Measurements from ENCODE around the gene CELA1. TPM values are rescaled to one million over a fixed set of nuclear protein-coding genes. Genes with fewer than 3 reads are reported as not detected.

CELA1 gene
- total and polyA plus RNA-seq, 2 of the 13 experiments (the other 11 are each of a cell fraction or from before 2014, with no cell fraction given), result not detected

DNA sequence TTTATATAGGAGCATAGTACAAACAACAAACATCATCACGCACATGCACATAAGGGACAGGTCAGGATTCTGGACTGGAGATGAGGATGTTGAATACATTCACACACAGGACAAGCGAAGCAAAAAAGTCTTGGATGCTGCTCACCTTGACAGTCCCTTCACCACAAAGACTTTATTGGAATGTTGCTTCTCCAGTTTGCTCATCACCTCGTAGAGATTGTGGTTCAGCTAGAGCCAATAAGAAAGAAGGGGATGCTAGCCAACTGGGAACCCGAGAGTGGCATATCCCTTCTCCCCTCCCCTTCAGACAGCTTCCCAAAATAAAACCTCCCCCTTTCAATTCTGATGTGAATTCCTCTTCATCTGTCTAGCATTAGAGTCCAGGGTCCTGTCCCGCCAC is 50.8 kb downstream of the CELA1 start:
- H3K4me3 ChIP-seq (replicated peaks in 1 of 3; ENCODE audit: insufficient read depth in 1 of 3, low read depth in 2 of 3, low read length in 3 of 3), result no peak overlapping the region
- TF ChIP-seq MBNL3 (CRISPR knock-in tag; conservative IDR thresholded peaks at IDR 0.05) (no peak), ISX (CRISPR knock-in tag; conservative IDR thresholded peaks at IDR 0.05) (no peak), RFX5 (IDR thresholded peaks at IDR 0.05; ENCODE audit: low read depth, low read length) (no peak), ZNF558 (CRISPR knock-in tag; IDR thresholded peaks at IDR 0.05; ENCODE audit: borderline replicate concordance) (no peak), HNF4A (CRISPR knock-in tag; IDR thresholded peaks at IDR 0.05) (no peak), WIZ (CRISPR knock-in tag; IDR thresholded peaks at IDR 0.05) (no peak), ZSCAN30 (CRISPR knock-in tag; IDR thresholded peaks at IDR 0.05) (no peak), CEBPB (IDR thresholded peaks at IDR 0.05; ENCODE audit: borderline replicate concordance, low read depth, low read length) (no peak), SCMH1 (CRISPR knock-in tag; IDR thresholded peaks at IDR 0.05; ENCODE audit: borderline replicate concordance) (no peak), HOXA3 (CRISPR knock-in tag; IDR thresholded peaks at IDR 0.05) (no peak)
- TF ChIP-seq, protein P1, sequence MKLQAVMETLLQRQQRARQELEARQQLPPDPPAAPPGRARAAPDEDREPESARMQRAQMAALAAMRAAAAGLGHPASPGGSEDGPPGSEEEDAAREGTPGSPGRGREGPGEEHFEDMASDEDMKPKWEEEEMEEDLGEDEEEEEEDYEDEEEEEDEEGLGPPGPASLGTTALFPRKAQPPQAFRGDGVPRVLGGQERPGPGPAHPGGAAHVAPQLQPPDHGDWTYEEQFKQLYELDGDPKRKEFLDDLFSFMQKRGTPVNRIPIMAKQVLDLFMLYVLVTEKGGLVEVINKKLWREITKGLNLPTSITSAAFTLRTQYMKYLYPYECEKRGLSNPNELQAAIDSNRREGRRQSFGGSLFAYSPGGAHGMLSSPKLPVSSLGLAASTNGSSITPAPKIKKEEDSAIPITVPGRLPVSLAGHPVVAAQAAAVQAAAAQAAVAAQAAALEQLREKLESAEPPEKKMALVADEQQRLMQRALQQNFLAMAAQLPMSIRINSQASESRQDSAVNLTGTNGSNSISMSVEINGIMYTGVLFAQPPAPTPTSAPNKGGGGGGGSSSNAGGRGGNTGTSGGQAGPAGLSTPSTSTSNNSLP (IDR thresholded peaks at IDR 0.05; ENCODE audit: low read depth, low read length), result no peak
- TF ChIP-seq, protein P2, sequence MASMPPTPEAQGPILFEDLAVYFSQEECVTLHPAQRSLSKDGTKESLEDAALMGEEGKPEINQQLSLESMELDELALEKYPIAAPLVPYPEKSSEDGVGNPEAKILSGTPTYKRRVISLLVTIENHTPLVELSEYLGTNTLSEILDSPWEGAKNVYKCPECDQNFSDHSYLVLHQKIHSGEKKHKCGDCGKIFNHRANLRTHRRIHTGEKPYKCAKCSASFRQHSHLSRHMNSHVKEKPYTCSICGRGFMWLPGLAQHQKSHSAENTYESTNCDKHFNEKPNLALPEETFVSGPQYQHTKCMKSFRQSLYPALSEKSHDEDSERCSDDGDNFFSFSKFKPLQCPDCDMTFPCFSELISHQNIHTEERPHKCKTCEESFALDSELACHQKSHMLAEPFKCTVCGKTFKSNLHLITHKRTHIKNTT (CRISPR knock-in tag; IDR thresholded peaks at IDR 0.05), result no peak
- TF ChIP-seq, protein P3, sequence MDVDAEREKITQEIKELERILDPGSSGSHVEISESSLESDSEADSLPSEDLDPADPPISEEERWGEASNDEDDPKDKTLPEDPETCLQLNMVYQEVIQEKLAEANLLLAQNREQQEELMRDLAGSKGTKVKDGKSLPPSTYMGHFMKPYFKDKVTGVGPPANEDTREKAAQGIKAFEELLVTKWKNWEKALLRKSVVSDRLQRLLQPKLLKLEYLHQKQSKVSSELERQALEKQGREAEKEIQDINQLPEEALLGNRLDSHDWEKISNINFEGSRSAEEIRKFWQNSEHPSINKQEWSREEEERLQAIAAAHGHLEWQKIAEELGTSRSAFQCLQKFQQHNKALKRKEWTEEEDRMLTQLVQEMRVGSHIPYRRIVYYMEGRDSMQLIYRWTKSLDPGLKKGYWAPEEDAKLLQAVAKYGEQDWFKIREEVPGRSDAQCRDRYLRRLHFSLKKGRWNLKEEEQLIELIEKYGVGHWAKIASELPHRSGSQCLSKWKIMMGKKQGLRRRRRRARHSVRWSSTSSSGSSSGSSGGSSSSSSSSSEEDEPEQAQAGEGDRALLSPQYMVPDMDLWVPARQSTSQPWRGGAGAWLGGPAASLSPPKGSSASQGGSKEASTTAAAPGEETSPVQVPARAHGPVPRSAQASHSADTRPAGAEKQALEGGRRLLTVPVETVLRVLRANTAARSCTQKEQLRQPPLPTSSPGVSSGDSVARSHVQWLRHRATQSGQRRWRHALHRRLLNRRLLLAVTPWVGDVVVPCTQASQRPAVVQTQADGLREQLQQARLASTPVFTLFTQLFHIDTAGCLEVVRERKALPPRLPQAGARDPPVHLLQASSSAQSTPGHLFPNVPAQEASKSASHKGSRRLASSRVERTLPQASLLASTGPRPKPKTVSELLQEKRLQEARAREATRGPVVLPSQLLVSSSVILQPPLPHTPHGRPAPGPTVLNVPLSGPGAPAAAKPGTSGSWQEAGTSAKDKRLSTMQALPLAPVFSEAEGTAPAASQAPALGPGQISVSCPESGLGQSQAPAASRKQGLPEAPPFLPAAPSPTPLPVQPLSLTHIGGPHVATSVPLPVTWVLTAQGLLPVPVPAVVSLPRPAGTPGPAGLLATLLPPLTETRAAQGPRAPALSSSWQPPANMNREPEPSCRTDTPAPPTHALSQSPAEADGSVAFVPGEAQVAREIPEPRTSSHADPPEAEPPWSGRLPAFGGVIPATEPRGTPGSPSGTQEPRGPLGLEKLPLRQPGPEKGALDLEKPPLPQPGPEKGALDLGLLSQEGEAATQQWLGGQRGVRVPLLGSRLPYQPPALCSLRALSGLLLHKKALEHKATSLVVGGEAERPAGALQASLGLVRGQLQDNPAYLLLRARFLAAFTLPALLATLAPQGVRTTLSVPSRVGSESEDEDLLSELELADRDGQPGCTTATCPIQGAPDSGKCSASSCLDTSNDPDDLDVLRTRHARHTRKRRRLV (CRISPR knock-in tag; IDR thresholded peaks at IDR 0.05), result no peak
- TF ChIP-seq, protein P4, sequence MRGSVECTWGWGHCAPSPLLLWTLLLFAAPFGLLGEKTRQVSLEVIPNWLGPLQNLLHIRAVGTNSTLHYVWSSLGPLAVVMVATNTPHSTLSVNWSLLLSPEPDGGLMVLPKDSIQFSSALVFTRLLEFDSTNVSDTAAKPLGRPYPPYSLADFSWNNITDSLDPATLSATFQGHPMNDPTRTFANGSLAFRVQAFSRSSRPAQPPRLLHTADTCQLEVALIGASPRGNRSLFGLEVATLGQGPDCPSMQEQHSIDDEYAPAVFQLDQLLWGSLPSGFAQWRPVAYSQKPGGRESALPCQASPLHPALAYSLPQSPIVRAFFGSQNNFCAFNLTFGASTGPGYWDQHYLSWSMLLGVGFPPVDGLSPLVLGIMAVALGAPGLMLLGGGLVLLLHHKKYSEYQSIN (CRISPR knock-in tag; IDR thresholded peaks at IDR 0.05; ENCODE audit: borderline replicate concordance), result no peak
- TF ChIP-seq, protein P5, sequence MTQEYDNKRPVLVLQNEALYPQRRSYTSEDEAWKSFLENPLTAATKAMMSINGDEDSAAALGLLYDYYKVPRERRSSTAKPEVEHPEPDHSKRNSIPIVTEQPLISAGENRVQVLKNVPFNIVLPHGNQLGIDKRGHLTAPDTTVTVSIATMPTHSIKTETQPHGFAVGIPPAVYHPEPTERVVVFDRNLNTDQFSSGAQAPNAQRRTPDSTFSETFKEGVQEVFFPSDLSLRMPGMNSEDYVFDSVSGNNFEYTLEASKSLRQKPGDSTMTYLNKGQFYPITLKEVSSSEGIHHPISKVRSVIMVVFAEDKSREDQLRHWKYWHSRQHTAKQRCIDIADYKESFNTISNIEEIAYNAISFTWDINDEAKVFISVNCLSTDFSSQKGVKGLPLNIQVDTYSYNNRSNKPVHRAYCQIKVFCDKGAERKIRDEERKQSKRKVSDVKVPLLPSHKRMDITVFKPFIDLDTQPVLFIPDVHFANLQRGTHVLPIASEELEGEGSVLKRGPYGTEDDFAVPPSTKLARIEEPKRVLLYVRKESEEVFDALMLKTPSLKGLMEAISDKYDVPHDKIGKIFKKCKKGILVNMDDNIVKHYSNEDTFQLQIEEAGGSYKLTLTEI (CRISPR knock-in tag; conservative IDR thresholded peaks at IDR 0.05), result no peak
- no peaks in the 10 kb centered on the region for H3K4me1 ChIP-seq (ENCODE audit: insufficient read depth, low read length)
- in situ Hi-C loops (cut with HindIII; ENCODE audit: extremely low pct_ligation_motif_present, low pct_unique_long_range_greater_than_20kb), result no loop called here
- H3K36me3 ChIP-seq (replicated peaks in 1 of 2; ENCODE audit: control insufficient read depth in 1 of 2, insufficient read depth in 2 of 2, low read length in 2 of 2), result no peaks in the 10 kb centered on the region
- H3K27me3 ChIP-seq (ENCODE audit: control insufficient read depth in 1 of 2, insufficient read depth in 2 of 2, low read length in 2 of 2), result no peaks in the 10 kb centered on the region; a peak in 1 of 5 replicates
- 40% methylated on average over 5 of the region's 5 CpGs for WGBS (ENCODE audit: low lambda C conversion rate)
- H3K9ac ChIP-seq (ENCODE audit: insufficient read depth, low read depth, low read length), result no peak overlapping the region
- no peak overlapping the region for H3K27ac ChIP-seq (ENCODE audit: extremely low read length, insufficient read depth, low read length)
- ATAC-seq (no peak), FAIRE-seq (no peak), DNase-seq (ENCODE audit: low spot score) (no peak)
- no peaks in the 10 kb centered on the region for H3K9me3 ChIP-seq (ENCODE audit: low read length)
- ChIA-PET POLR2A (no interaction called here), CTCF (ENCODE audit: low intra/inter-chr PET ratio, low total read pairs) (no interaction called here)
- intact Hi-C loops (cut with micrococcal nuclease; ENCODE audit: unreplicated experiment), result no loop called here
- no peak overlapping the region for H2AFZ ChIP-seq (ENCODE audit: low read length)
- no peaks in the 10 kb centered on the region for H3K79me2 ChIP-seq (ENCODE audit: insufficient read depth, low read length)
- no TSS peak for BruUV-seq (replicated peaks)
- no peaks in the 10 kb centered on the region for H4K20me1 ChIP-seq (ENCODE audit: insufficient read depth, low read length)
- no peak overlapping the region for H3K4me2 ChIP-seq (ENCODE audit: low read depth, low read length)

Data from HepG2 (cell line).